GM10266 (cell line): ENCODE results near the gene NFATC3.

Experiments used
- DNase-seq: peaks from one replicate; pipeline ENCODE4 v3.0.0; 2012; ENCODE audit errors: extremely low spot score
- TF ChIP-seq, protein P1 (sequence below): IDR thresholded peaks from 2 replicates; pipeline ENCODE4 v1.5.1; 2012; ENCODE audit warnings: mild to moderate bottlenecking, low read depth; ENCODE audit not compliant: control insufficient read depth, insufficient read depth; ENCODE audit errors: missing control alignments

NFATC3 gene

DNA sequence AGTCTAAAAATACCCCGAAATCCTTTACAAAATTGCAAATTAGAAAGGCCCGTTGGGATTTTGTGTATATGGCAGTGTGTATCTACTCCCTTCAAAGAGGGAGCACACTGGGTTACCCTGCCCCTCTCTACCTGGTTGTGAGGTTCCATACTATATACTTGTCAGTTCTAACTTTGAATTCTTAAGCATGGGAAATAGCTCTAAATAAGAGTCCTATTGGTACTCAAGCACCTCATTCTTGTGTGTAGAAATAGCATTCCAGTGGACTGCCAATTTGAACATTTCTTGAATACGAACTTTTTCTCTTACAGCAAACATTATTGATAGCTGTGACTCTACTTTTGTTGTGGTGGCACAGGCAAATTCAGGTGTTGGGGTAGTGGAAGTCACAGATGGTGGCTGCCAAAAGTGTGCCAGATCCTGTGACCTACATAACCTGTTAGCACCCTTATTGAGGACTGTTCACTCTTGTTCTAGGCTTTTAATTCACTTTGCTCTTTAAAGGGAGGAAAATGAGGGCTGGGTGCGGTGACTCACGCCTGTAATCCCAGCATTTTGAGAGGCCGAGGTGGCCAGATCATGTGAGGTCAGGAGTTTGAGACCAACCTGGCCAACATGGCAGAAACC, 134.7 kb downstream of the NFATC3 start:
- DNase-seq, result no peak
- TF ChIP-seq, protein P1, sequence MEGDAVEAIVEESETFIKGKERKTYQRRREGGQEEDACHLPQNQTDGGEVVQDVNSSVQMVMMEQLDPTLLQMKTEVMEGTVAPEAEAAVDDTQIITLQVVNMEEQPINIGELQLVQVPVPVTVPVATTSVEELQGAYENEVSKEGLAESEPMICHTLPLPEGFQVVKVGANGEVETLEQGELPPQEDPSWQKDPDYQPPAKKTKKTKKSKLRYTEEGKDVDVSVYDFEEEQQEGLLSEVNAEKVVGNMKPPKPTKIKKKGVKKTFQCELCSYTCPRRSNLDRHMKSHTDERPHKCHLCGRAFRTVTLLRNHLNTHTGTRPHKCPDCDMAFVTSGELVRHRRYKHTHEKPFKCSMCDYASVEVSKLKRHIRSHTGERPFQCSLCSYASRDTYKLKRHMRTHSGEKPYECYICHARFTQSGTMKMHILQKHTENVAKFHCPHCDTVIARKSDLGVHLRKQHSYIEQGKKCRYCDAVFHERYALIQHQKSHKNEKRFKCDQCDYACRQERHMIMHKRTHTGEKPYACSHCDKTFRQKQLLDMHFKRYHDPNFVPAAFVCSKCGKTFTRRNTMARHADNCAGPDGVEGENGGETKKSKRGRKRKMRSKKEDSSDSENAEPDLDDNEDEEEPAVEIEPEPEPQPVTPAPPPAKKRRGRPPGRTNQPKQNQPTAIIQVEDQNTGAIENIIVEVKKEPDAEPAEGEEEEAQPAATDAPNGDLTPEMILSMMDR, result no peak

DNA sequence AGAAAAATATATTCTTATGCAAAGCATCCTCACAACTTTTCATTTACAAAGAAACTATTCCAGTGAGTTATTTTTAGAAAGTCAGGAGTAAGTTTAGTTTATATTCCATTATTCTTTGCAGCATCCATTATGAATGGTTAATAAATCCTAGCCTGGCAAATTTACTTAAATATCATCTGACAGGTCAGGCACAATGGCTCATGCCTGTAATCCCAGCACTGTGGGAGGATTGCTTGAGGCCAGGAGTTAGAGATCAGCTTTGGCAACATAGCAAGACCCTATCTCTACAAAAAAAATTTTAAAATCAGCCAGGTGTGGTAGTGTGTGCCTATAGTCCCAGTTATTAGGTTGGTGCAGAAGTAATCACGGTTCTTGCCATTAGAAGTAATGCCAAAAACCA, 137.9 kb downstream of the NFATC3 start:
- DNase-seq, result no peak
- TF ChIP-seq, protein P1, result no peak

- DNase-seq, result no peak
- TF ChIP-seq, protein P1, result no peak
Observed at GRCh38 chr16:68226116-68226515, 140.9 kb downstream of the NFATC3 start.

GRCh38 chr16:68227183-68227793, 142.1 kb downstream of the NFATC3 start:
- TF ChIP-seq, protein P1, result no peak
- DNase-seq, result no peak

GRCh38 chr16:68227850-68228553, 142.8 kb downstream of the NFATC3 start:
- TF ChIP-seq, protein P1, result no peak
- DNase-seq, result no peak

DNA sequence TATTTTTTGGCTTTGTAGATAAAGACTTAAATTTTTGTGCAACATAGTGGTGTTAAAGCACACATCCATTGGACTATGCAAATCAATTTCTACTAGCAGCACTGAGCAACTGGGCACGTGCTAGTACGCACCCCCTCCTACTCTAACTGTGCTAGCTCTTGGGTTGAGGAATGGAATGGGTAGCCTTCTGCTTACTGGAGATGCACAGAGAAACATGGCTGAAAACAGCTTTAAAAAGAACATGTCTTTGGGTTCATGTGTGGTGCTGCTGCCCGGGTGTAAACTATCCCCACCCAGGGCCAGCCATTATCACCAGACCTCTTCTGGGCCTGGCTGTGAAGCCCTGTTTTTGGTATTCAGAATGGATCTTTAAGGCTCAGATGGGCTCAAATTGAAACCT, 143.5 kb downstream of the NFATC3 start:
- TF ChIP-seq, protein P1, result no peak
- no peak for DNase-seq
